NCI-H460 (cell line): ENCODE results near the gene MLLT3. TPM values are rescaled to one million over a fixed set of nuclear protein-coding genes. Genes with fewer than 3 reads are reported as not detected.

Source experiments
- DNase-seq: peaks from one replicate; pipeline ENCODE4 v3.0.0-alpha.2; 2016; ENCODE audit warnings: low read depth; ENCODE audit errors: extremely low read depth
- total RNA-seq: library from RNA; depleted of rRNA; stranded (reverse); fragments of >200 nt; shearing (Covaris generic); gene quantifications from 2 replicates; pipeline ENCODE4 v1.2.3, GENCODE V29; 2014

MLLT3 gene
- total RNA-seq, 1 experiment from 2014 or later = 15.4 TPM

- no peak for DNase-seq
These were observed 97.5 kb downstream of the MLLT3 start for GRCh38 chr9:20524776-20525175.

DNA sequence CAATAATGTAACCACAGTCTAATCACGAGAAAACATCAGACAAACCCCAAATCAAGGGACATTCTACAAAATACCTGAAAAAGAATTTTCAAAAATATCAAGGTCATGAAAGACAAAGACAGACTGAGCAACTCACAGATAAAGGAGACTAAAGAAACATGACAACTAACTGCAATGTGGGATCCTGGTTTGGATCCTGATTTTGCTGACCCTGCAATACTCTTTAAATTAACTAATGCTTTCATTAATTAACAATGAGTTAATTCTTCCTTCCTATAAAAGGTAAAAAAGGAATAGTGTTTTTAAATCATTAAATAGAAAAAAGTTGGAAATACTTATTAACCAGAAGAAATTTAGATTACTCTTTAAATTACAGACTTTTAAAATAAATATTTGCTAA is 103.6 kb downstream of the MLLT3 start:
- DNase-seq = no peak

DNA sequence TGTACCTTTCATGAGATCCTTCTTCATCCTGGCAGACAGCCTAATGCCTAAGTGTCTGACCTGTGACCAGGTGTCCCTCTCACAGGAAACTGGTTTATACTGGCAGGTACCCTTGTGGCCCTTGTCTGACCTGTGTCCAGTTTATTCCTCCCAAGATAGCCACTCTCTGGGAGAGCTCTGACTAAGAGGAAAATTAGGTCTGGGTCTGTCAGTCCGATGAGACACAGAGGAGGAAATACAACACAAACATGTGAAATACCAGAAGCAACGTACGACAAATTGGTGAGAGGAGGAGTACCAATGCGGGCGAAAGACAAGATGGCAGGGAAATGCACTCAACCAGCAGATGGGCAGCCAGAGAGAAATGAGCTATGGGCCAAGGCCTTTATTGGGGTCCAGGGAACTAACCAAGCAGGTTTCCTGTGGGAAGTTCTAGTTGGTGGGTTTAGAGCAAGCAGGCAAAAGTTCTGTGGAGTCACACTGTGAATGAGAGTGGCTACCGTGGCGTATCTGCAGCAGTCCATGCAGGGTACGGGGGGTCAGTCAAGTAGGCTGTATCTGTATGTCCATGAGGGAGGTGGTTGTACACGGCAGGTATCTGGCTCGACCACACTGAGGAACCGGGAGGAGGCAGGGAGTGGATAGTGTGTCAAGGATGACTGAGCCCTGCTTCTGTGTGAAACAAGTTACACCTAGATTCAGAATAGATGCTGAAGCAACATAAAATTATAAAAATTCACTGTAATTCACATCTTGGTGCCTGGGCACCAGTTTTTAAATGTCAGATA is 109.0 kb downstream of the MLLT3 start:
- peak; percentile 76 for DNase-seq

- DNase-seq = peak; percentile 9
These were observed 109.7 kb downstream of the MLLT3 start for GRCh38 chr9:20512636-20513035.

DNA sequence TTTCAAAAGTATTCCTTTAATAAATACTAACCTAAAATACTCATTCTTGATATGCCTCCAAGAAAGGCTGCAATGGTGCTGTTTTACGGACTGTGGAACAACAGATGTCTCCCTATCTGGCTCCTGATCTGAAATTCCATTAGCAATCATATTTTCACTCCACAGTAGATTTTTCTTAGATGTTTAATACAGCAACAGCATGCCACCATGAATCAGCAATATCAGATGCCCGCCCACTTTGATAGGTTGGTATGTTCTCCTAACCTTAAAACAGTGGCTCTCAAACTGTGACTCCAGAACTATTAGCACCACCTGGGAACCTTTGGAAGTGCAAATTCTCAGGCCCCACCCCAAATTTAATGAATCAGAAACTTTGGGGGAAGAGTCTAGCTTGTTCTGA is 110.2 kb downstream of the MLLT3 start:
- DNase-seq = peak; percentile 51

GRCh38 chr9:20511686-20512085 is 110.6 kb downstream of the MLLT3 start:
- DNase-seq = peak; percentile 5

- no peak for DNase-seq
These were observed 112.8 kb downstream of the MLLT3 start for GRCh38 chr9:20509466-20509865.

DNA sequence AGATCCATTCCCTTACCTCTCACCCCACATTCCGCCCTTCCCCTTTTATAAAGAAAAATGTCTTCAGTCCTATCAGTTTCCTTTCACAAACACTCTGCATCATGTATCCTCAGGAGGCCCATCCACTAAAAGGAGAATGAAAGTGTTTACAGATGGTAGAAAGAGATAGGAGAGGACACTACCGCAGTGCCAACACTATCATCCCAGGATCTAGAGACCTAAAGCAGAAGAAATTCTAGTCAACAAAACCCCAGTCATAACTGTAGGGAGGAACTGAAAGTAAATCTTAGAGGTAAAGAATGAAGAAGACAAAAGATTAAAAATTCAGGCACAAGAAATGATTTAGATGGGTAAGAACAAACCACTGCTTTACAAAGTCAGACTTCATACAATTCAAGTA is 114.1 kb downstream of the MLLT3 start:
- no peak for DNase-seq

- no peak for DNase-seq
These were observed 114.9 kb downstream of the MLLT3 start for GRCh38 chr9:20507431-20507830.

DNA sequence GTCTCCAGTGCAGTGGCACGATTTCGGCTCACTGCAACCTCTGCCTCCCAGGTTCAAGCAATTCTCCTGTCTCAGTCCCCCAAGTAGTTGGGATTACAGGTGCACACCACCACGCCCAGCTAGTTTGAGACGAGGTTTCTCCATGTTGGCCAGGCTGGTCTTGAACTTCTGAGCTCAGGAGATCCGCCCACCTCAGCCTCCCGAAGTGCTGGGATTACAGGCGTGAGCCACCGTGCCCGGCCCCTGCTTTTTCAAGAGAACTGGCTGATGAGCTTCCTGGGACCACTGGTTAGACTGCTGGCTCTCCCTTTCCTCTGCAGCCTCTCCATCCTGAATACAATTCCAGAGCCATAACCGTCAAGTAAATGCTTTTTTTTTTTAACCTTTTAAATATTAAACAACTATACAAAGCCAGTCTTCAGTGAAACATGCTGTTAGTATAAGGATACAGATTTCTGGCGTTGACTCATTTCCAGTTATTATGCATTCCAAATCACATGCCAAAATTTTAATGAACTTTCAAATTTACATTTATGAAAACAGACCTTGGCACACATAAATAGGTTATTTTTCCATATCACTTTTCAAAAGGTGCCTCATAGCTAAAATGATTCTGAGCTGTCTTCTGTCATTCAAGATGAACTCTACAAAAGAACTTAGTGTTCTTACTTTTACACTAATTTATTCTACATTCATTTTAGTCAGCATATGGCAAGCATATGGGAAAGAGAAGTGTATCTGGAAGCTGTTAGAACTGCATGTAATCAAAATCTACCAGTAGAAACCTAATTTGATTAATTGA is 116.0 kb downstream of the MLLT3 start:
- no peak for DNase-seq

GRCh38 chr9:20505574-20505973 is 116.7 kb downstream of the MLLT3 start:
- DNase-seq = no peak

- DNase-seq = no peak
These were observed 117.4 kb downstream of the MLLT3 start for GRCh38 chr9:20504930-20505329.

DNA sequence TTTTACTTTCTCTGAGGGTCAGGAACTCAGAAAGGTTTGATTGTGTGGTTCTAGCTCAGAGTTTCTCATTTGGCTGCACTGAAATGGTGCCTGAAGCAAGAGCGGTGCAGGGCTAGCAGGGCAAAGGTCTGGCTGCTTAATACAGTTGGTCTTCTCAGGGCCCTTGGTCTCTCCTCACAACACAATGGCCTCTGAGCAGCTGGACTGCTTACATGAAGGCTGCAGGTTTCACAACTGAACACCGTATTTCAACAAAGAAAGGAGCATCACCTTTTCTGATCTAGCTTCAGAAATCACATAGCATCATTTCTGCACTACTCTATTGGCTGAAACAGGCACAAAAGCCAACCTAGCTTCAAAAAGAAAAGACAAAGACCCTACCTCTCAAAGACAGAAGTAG is 122.2 kb downstream of the MLLT3 start:
- no peak for DNase-seq

DNA sequence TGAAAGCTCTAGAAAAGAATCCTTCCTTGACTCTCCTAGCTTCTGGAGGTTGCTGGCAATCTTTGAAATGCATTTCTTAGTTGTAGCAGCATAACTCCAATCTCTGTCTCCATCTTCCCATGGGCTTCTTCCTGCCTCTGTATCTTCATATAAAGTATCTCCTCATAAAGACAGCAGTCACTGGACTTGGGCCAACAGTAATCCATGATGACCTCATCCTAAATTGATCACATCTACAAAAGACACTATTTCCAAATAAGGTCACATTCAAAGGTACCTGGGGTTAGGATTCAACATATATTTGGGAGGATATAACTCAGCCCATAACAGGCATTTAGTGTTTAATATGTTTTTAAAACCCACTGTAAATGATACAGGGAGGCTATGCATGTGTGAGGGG is 123.3 kb downstream of the MLLT3 start:
- DNase-seq = no peak

DNA sequence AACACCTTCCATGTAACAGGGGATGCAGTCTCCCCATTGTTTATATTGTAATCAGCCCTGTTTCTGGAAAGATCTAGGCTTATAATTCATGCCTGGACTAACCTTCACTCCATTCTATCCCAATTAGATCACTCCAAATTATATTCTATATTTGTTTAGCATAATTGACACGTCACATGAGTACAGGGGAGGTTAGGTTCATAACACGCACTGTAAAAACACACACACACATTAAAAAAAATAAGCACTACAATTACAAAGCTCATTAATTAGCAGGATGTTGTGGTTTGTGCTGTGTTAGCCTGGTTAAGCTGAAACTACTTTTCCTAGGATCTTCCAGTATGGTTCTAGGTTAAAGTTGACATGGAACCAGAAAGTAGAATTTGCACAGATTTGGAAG is 126.0 kb downstream of the MLLT3 start:
- DNase-seq = no peak

DNA sequence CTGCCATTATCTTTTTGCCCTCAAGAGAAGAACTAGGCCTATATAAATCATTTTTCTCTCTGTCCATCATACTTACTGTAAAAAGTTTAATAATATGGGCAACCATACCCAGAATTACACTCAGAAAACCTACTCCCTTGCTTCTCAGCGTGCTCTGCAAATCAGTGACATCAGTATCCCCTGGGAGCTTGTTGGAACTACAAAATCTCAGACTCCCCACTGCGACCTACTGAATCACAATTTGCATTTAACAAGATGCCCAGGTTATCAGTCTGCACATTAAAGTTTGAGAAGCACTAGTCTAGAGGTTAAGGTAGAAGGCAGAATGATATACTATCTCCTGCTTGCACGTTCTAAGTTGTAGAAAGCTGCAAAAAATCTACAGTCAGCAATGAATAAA is 127.2 kb downstream of the MLLT3 start:
- no peak for DNase-seq

- no peak for DNase-seq
These were observed 128.3 kb downstream of the MLLT3 start for GRCh38 chr9:20494035-20494434.

DNA sequence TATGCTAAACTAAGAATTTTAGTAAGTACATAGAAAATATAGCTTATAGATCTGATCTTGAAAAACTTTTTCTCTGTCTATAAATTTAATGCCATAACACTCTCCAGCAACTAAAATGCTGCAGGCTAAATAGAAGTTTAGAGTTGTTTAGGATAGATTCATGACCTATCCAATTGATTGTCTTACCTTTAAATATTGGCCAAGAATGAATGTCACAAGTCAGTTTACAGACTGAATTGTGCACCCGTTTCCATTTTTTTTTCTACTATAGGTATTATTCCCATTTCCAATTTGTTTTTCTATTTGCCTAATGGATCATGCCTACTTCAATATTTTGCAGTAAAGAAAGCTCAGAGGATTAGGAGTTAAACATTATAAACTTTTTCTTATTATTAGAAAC is 129.5 kb downstream of the MLLT3 start:
- DNase-seq = no peak

DNA sequence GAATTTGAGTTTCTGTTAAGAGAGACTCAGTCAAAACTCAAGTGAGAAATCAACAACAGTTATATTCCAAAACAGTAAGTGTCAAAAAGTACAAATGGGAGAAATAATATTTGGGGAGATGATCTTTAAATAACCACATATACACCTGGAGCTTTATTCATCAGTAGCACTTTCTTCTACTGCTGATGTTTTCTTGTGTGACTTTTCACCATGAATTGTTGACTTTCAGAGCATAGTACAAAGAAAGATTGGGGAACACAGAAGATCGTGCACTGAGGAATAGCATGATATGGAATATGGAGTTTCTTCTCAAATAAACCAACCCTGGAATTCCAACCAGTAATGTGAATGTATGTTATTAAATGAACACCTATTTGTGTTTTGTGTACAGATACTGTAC is 130.7 kb downstream of the MLLT3 start:
- no peak for DNase-seq

DNA sequence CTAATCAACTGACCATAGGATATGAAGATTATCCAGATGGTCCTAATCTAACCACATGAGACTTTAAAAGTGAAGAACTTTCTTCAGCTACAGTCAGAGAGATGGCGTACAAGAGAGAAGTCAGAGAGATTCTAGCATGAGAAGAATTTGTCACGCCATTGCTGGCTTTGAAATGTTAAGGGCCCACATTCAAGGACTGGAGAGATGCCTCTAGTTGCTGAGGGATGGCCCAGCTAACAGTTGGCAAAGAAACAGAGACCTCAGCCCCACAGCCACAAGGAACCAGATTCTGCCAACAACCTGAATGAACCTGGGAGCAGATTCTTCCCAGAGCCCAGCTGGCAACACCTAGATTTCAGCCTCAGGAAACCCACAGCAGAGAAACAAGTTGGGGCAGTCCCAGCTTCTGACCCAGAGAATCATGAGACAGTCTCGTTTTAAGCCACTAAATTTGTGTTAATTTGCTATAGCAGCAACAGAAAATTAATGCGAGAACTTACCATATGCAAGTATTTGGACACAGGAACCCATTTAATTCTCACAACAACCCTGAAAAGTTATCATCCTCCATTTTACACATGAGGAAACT is 132.0 kb downstream of the MLLT3 start:
- no peak for DNase-seq

GRCh38 chr9:20488691-20489090 is 133.6 kb downstream of the MLLT3 start:
- DNase-seq = no peak

GRCh38 chr9:20486552-20486951 is 135.7 kb downstream of the MLLT3 start:
- no peak for DNase-seq
